H1 (cell line): ENCODE measurements around the gene THEMIS. TPM values are rescaled to one million over a fixed set of nuclear protein-coding genes. Genes with fewer than 3 reads are reported as not detected.

Experiments
- CHD7 ChIP-seq: fragments of 300-600 bp; sonication (generic); IDR thresholded peaks from 2 replicates; pipeline ENCODE4 v1.7.1; 2012; ENCODE audit warnings: low read length, moderate library complexity, mild to moderate bottlenecking, inconsistent platforms; ENCODE audit not compliant: insufficient replicate concordance
- CTCF ChIP-seq, 3 experiments: IDR thresholded peaks; 1 replicate in 2 of 3; 2 replicates in 1 of 3; pipeline versions ENCODE4 v1.5.1 to v1.6.1; 2011; ENCODE audit warnings: low read length in 3 of 3, mild to moderate bottlenecking in 3 of 3, inconsistent platforms in 2 of 3, low read depth in 1 of 3, moderate library complexity in 1 of 3; ENCODE audit not compliant: insufficient read depth in 1 of 3; ENCODE audit errors: control extremely low read depth in 1 of 3
- E2F6 ChIP-seq: IDR thresholded peaks from 2 replicates; pipeline ENCODE4 v1.6.1; 2012; ENCODE audit warnings: inconsistent platforms
- GABPA ChIP-seq: IDR thresholded peaks from 2 replicates; pipeline ENCODE4 v1.6.1; 2011; ENCODE audit warnings: mild to moderate bottlenecking, low read length, moderate library complexity, borderline replicate concordance; ENCODE audit not compliant: insufficient read depth
- MAFK ChIP-seq: IDR thresholded peaks from 2 replicates; pipeline ENCODE4 v1.6.1; 2012; ENCODE audit warnings: low read depth, mild to moderate bottlenecking, improper control_type of control experiment, low read length
- RAD21 ChIP-seq, 2 experiments: IDR thresholded peaks in 1 of 2; conservative IDR thresholded peaks in 1 of 2; 2 replicates each; pipeline ENCODE4 v1.6.1; 2011; ENCODE audit warnings: low read depth in 2 of 2, low read length in 2 of 2, improper control_type of control experiment in 1 of 2, inconsistent platforms in 1 of 2, mild to moderate bottlenecking in 1 of 2, moderate library complexity in 1 of 2
- polyA plus RNA-seq, 7 experiments: library from polyadenylated mRNA; depleted of rRNA in 3 of 7; stranded (reverse) in 5 of 7; unstranded in 2 of 7; fragments of >200 nt in 5 of 7; fragments of 200-250 nt in 2 of 7; gene quantifications; 1 replicate in 5 of 7; 2 replicates in 1 of 7; 4 replicates in 1 of 7; pipeline versions ENCODE4 v1.2.1 to v1.2.3, GENCODE V29; 2011 to 2013; ENCODE audit warnings: missing spikeins in 2 of 7, mixed read lengths in 2 of 7
- total RNA-seq: library from RNA; stranded (reverse); fragmentation: NEBNext Ultra II Directional; extraction: Animal tissue kit (Norgen Biotek cat#: 25700); gene quantifications from 2 replicates; pipeline ENCODE4 v1.2.1, GENCODE V29; 2021

Gene THEMIS
- total and polyA plus RNA-seq, 2 of the 8 experiments (the other 6 are each of a cell fraction or from before 2014, with no cell fraction given) = not detected

- no peak for TF ChIP-seq CHD7
- TF ChIP-seq GABPA = no peak
- TF ChIP-seq RAD21 (IDR thresholded peaks at IDR 0.05 in 1 of 2, conservative IDR thresholded peaks at IDR 0.05 in 1 of 2; ENCODE audit: low read depth in 2 of 2, low read length in 2 of 2) = no peak
- TF ChIP-seq E2F6 = no peak
- no peak for TF ChIP-seq MAFK
- no peak for TF ChIP-seq CTCF (IDR thresholded peaks at IDR 0.05; ENCODE audit: control extremely low read depth in 1 of 3, insufficient read depth in 1 of 3, low read depth in 1 of 3, low read length in 3 of 3)
These were observed 13.4 kb upstream of the THEMIS start (continued) for GRCh38 chr6:127914240-127914639.
